SK-N-MC (cell line): Measurements from ENCODE around the gene HSD3B7.

Experiments
- EZH2 ChIP-seq: fragments of 200-600 bp; sonication (generic); IDR thresholded peaks from one replicate; pipeline ENCODE4 v1.6.1; 2017; ENCODE audit warnings: antibody characterized with exemption
- POLR2AphosphoS5 ChIP-seq: IDR thresholded peaks from 2 replicates; pipeline ENCODE4 v1.6.1; 2012; ENCODE audit warnings: mild to moderate bottlenecking, low read depth, low read length, borderline replicate concordance

- TF ChIP-seq EZH2 (no peak), POLR2AphosphoS5 (no peak)
Measured at GRCh38 chr16:30949650-30950515, 35.1 kb upstream of the HSD3B7 start.
